Activated T-helper 1 cell treated with anti-CD3 and anti-CD28 coated beads, Interleukin-2, amount 50 U/mL, for 16 hours (primary cell): Measurements from ENCODE around the gene HOXD3.

Experiments used
- DNase-seq, 2 donors: peaks; one replicate each; pipeline ENCODE4 v3.0.0-alpha.2; 2020; ENCODE audit warnings: low read depth in 1 of 2, low spot score in 1 of 2

HOXD3 gene

GRCh38 chr2:176156807-176157498, at the start of gene HOXD3:
Gene HOXD3, plus strand, starts transcription at chr2:176157307. Its CDS starts 11,808 bp downstream, at chr2:176169115.
- no peak for DNase-seq

GRCh38 chr2:176107731-176108181, 49.4 kb upstream of the HOXD3 start:
- no peak for DNase-seq

DNA sequence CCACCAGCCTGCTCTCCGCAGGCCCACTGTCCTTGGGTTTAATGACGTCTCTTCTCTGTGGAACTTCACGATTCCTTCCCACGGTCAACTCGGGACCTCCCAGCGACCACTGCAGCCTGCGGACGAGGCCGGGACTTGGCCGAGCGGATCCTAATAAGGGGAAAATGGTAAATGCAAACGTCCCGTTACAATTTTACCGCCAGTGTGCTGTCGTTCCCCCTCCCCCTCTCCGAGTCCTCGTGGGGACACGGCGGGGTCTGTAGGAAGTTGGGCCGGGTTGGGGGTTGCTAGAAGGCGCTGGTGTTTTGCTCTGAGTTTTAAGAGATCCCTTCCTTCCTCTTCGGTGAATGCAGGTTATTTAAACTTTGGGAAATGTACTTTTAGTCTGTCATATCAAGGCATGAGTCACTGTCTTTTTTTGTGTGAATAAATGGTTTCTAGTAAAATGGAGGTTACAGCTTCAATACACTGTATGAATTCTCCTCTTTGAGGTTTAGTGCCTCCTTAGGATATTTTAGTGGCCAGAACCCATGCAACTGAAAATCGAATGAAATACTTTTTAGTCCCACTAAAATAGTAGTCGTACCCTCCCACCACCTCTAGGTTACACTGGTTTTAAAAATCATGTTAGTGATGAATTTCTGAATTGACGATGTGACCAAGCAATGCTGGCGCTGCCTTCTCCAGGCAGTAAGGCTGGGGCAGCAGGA, 47.8 kb upstream of the HOXD3 start:
- no peak for DNase-seq

DNA sequence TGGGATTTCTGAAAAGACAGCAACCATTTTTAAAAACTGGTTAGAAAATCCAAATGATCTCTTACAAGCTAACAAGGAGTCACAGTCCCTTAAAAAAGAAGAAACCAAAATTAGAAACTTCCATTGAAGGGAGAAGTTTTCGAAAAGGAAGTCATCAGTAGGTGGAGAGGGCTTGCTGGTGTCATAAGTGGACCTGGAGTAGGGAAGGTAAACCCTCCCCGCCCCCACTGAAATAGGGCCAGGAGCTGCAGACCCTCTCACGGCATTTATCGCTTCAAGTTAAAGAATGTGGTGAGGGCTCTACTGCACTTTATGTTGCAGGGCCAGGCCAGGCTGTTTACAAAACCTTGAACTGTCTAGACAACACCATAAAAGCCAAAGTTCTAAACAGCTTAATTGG, 47.2 kb upstream of the HOXD3 start:
- no peak for DNase-seq

- DNase-seq: no peak
Observed at GRCh38 chr2:176110415-176111308, 46.4 kb upstream of the HOXD3 start.

DNA sequence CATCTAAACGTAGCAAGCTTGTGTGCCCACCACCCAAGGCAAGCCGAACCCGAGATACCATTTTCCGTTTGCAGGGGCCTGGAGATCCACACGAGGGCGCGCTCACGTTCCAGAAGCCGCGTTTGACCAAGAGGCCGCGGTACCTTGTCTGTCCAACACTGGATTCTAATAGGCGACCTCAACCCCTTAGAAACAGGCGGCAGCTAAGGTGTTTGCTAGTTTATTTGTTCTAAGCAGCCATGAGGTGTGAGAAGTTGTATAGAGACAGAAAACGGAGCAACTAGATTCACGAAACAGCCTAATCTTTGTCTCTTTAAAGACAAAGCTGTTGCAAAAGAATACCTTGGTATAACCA, 45.8 kb upstream of the HOXD3 start:
- no peak for DNase-seq

- no peak for DNase-seq
Observed at GRCh38 chr2:176111846-176112374, 45.2 kb upstream of the HOXD3 start.

DNA sequence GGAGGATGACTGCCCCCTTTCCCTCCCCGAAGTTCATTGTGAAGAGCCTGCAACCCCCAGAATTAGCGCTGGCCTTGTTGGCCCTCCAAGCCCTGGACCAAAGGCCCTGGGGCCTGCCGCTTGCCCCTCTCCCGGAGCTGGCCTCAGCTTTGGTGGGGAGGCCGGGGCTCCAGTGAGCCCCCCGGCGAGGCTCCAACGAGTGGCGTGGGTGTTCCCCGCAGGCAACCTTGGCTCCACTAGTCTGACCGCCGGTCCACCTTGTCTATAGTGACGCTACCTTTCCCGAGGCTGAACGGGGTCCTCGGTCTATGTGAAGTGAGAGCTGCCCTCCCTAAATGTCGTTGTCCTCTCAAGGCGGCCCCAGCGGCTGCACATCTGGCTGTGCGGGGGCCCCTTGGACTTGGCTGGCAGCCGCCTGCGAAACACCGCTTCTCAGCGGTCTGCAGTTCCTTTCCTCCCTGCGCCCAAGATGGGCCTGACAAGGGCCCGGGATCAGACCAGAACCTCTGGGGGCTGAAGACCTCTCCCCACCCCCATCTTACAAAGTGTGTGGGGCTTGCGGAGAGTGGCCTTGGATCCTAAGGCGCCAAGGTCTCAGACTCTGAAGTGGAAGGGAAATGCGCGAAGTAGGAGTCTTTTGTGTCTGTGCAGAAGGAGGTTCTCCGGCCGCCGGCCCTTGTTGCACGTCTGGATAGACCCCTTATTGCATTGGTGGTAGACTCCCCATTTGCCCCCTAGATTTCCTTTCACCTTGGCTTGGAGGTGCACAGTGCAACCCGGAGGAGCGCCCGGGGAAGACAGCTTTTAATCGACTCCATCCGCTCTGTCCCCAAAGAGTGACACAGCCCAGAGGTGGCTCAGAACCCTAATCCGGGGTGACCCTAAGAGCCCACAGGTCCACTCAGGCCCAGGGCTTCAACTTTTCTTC, 44.5 kb upstream of the HOXD3 start:
- no peak for DNase-seq

GRCh38 chr2:176114120-176114929, 42.8 kb upstream of the HOXD3 start:
- no peak for DNase-seq

DNA sequence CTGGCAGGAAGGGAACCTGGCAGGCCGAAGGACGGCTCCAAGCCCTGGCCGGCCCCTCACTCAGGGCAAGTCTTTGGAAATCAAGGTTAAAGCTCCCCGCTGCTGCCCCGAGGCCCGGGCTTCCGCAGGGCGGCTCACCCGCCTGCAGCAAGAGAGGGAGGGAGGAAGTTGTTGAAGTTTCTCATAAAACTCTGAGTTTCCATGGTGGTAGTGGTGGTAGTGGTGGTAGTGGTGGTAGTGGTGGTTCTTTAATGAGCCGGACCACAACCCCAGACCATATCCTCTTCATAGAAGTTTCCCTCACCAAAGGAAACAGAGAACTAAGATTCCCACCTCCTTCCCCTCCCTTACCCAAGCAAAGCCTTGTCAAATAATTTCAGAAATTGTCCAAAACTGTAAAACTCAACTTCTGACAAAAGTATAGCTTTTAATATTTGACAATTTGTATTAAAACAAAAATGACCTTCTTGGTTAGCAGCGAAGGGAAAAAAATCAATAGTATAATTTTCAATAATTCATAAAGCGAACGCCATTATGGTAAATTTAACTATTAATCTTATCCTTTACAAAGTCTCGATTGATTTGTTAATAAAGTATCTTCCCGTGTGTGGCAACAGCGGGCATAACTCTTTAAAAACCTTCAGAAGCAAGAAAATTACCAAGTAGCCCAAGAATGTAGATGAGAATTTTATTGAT, 42.0 kb upstream of the HOXD3 start:
- no peak for DNase-seq

DNA sequence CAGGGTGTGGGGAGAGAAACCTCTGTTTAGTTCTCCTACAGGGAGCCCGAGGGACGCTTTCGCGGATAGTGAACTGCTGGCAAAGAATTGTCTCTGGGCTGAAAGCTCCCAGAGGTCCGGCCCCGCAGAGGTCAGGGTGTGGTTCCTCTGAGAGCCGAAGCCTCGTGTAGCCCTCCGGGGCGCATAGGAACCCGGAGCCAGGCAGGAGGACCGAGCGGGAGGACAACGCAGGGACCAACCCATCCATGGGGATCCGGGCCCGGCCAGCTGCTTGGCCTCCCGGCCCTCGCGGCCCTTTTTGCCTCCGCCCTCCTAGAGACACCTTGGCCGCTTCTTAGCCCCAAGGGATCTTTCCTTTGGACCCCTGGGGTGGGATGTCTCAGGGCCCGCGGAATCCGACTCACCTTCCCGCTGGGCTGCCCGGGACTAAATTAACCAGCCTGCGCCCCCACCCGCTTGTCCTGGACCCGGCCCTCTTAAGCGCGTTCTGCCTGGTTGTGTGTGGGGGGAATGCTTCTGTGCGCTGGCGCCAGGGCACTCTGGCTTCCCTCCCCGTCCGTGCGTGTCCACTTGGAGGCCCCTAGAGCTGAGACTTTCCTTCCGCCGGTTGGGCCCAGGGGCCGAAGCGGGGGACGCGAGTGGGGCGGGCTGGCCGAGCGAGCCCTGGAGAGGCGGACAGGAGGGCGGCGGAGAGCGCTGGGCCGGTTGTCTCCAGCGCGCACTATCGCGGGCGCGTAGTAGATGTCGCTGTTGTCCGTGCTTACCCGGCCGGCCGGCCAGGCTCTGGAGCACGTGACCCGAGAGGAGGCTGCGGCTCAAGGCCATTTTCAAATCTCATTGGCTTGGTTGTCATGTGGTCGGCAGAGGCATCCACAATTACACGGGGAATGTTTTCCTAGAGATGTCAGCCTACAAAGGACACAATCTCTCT, 41.0 kb upstream of the HOXD3 start, which contains the start of gene HOXD10:
Gene HOXD10, plus strand, starts transcription at position 896 of the 931 bp plus-strand sequence. CDS start 56 bp downstream, outside the sequence.
- no peak for DNase-seq

GRCh38 chr2:176117162-176117822, 39.8 kb upstream of the HOXD3 start:
- DNase-seq: no peak

DNA sequence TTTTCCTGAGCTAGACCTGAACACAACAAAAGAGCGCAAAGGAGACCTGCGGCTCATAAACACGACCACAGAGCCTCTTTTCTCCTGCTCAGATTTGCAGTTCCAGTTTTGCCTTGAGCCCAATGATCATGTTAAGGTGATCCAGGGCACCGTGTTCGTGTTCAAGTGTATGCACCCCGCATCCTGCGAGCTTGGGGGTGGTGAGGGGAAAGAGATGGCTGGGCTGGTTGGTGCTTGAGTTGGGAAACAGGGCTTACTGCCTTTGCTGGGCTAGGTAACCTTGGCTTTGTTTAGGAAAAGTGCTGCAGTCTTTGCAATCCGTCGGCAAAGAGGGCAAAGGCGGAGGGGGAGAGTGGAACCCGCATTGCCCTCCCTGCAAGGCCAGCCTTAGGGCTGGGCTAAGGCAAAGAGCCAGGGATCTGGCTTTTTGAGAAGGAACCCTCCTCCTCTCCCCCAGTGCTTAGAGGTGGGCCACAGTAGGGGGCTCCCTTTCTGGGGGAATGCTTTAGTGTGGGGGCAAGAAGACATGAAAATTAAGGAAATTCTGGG, 39.2 kb upstream of the HOXD3 start:
- no peak for DNase-seq

GRCh38 chr2:176118601-176119339, 38.3 kb upstream of the HOXD3 start:
- no peak for DNase-seq

DNA sequence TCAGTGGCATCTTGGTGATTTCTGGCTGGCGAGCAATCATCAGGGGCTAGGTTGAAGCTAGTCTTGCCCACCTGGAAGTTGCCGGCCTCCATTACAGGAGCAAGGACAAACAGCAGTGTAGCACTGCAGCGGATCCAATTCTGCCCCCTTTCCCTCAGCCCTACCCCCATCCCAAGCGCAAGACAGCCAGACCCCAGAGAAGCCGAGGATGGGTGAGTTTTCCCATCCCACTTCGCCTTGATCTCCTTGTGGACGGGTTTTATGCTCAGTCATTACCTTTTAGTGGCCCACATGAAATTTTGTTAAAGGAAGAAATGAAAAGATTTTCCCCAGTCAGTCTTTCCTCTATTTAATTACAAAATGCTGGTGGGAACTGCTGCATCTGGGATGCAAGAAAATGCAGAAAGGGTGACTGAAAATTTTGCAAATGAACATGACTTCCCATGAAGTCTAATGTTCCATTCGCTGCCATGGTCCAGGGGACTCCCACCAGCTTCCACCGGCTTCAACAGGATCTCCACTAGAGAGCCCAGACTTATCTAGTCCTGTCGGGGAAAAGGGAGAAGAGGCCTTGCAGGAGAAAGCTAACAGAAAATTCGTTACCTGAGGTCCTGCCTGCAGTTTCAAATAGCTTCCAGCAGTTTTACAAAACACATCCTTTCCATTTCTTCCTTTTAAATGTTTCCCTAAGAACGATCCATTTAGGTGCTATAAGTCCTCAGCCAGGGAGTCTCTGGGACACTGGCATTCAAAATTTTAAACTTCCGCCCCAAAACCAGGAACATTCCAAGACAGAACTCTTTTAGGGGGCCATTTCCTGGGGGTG, 36.5 kb upstream of the HOXD3 start:
- no peak for DNase-seq
